OCI-LY3 (cell line): ENCODE measurements around the gene UNC13D.

Experiments used
- H2AFZ ChIP-seq: fragments of 200-600, 300-600 bp; shearing (Covaris generic); 2 replicates; pipeline ENCODE4 v1.6.0; 2014; ENCODE audit warnings: antibody characterized with exemption, low read depth, low read length
- H3K27ac ChIP-seq: fragments of 200-600, 300-600 bp; sonication (generic); 2 replicates; pipeline ENCODE4 v1.5.1; 2014; ENCODE audit warnings: mild to moderate bottlenecking, low read length, moderate library complexity, mixed read lengths
- H3K27me3 ChIP-seq: fragments of 200-600, 300-600 bp; sonication (generic); 2 replicates; pipeline ENCODE4 v1.6.1; 2014; ENCODE audit warnings: low read depth, low read length, mixed read lengths
- H3K36me3 ChIP-seq: fragments of 200-600, 300-600 bp; sonication (generic); replicated peaks from 2 replicates; pipeline ENCODE3; 2014; ENCODE audit warnings: low read depth, low read length, mixed read lengths
- H3K4me1 ChIP-seq: fragments of 300-600, 200-600 bp; sonication (generic); 2 replicates; pipeline ENCODE4 v1.6.1; 2014; ENCODE audit warnings: low read length, mixed read lengths
- H3K4me2 ChIP-seq: fragments of 200-600, 300-600 bp; sonication (generic); 2 replicates; pipeline ENCODE4 v1.6.1; 2014; ENCODE audit warnings: low read length, mixed read lengths
- H3K4me3 ChIP-seq: fragments of 300-600, 200-600 bp; sonication (generic); 2 replicates; pipeline ENCODE4 v1.5.1; 2014; ENCODE audit warnings: antibody characterized with exemption, mild to moderate bottlenecking, low read length, moderate library complexity
- H3K79me2 ChIP-seq: fragments of 300-600, 200-600 bp; shearing (Covaris generic); 2 replicates; pipeline ENCODE4 v1.6.1; 2014; ENCODE audit warnings: mild to moderate bottlenecking, low read length, mixed read lengths
- H3K9ac ChIP-seq: fragments of 300-600, 200-600 bp; shearing (Covaris generic); 2 replicates; pipeline ENCODE4 v1.6.0; 2014; ENCODE audit warnings: mild to moderate bottlenecking, low read length, moderate library complexity
- H3K9me3 ChIP-seq: fragments of 200-600, 300-600 bp; shearing (Covaris generic); 2 replicates; pipeline ENCODE4 v1.6.1; 2014; ENCODE audit warnings: low read length, mixed read lengths; ENCODE audit not compliant: insufficient read depth
- H4K20me1 ChIP-seq: fragments of 200-600, 300-600 bp; sonication (generic); 2 replicates; pipeline ENCODE4 v1.6.1; 2016; ENCODE audit warnings: low read length, mixed read lengths; ENCODE audit not compliant: insufficient read depth
- CTCF ChIP-seq: fragments of 200-600, 300-600 bp; sonication (generic); IDR thresholded peaks from 2 replicates; pipeline ENCODE4 v1.5.1; 2014; ENCODE audit warnings: antibody characterized with exemption, low read length, low read depth
- EZH2phosphoT487 ChIP-seq: fragments of 200-600 bp; shearing (Covaris generic); IDR thresholded peaks from 2 replicates; pipeline ENCODE4 v1.6.1; 2018; ENCODE audit warnings: antibody characterized with exemption, mixed run types, low read depth

The UNC13D gene

DNA sequence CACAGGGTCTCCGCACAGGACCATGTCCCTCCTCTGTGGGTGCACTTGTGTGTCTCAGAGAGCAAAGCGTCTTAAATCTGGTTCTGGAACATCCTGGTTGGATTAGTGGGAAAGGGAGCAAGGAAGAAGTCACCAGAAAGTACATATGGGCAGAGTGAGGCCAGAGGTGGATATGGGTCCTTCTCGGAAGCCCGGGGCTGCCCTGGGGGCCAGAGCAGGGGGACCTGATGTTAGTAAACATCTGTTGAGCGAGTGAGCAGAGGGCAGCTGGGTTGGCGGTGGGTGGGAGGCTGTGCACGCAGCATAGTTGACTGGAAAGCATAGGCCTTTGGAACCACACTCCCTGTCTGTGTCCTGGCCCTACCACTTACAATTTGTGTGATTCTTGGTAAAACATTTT, 22.7 kb downstream of the UNC13D start:
- H4K20me1 ChIP-seq, result no peaks in the 10 kb centered on the region
- H3K4me2 ChIP-seq, result no peak overlapping the region
- TF ChIP-seq CTCF, result no peak
- TF ChIP-seq EZH2phosphoT487, result no peak
- no peak overlapping the region for H3K27ac ChIP-seq
- H3K9me3 ChIP-seq, result no peaks in the 10 kb centered on the region
- H3K4me3 ChIP-seq, result no peak overlapping the region
- H3K79me2 ChIP-seq, result no peaks in the 10 kb centered on the region
- H3K27me3 ChIP-seq, result no peaks in the 10 kb centered on the region
- H3K4me1 ChIP-seq, result no peaks in the 10 kb centered on the region
- H3K9ac ChIP-seq, result no peak overlapping the region
- H3K36me3 ChIP-seq, result peaks cover 28% of the 10 kb centered on the region
- no peak overlapping the region for H2AFZ ChIP-seq

DNA sequence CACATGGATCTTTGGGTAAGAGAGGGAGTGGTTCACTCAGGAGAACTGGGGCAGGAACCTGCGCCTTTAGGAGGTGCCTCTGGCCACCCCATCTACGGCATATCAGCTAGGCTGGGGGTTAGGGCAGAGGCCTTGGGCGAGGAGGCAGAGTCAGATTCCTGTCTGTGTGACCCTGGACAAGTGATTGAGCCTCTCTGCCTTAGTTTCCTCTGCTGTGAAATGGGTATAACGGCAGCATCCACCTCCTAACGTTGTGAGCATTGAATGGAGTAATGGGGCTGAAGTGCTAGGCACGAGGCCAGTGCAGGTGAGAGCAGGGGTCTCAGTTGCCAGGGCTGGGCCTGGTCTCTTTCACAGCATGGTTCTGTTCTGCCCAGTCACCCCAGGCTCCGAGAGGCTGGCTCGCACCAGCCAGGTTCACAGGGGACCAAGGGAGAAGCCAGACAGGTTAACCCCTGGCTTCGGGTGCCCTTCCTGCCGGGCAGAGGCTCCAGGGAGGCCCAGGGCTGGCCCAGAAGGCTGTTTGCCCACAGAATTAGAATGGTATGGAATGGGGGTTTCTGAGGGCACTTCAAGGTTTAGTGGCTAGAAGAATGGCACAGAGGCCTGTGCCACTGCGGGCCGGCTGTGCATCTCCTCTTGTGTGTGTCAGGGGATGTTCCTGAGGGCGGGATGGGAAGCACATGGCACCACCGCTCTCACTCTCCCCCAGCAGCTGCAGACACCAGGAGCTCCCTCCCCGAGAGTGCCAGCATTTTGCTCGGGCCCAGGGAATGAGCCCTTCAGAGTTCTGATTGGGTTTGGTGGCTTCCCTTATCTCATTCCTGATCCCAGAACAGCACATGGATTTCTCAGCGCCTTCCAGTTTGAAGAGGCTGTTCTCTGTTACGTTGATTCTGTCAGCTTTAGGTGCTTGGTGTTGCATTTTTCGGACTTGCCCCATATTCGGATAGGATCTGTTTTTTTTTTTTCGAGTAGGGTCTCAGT, 23.8 kb downstream of the UNC13D start:
- Histone ChIP-seq H3K36me3 (peaks cover 33% of the 10 kb centered on the region), H3K4me3 (no peak overlapping the region), H3K27me3 (no peaks in the 10 kb centered on the region), H3K9me3 (no peaks in the 10 kb centered on the region), H3K4me2 (no peak overlapping the region), H2AFZ (no peak overlapping the region), H4K20me1 (no peaks in the 10 kb centered on the region), H3K9ac (no peak overlapping the region), H3K4me1 (no peaks in the 10 kb centered on the region), H3K27ac (no peak overlapping the region), H3K79me2 (no peaks in the 10 kb centered on the region)
- TF ChIP-seq EZH2phosphoT487, result no peak
- TF ChIP-seq CTCF, result no peak

DNA sequence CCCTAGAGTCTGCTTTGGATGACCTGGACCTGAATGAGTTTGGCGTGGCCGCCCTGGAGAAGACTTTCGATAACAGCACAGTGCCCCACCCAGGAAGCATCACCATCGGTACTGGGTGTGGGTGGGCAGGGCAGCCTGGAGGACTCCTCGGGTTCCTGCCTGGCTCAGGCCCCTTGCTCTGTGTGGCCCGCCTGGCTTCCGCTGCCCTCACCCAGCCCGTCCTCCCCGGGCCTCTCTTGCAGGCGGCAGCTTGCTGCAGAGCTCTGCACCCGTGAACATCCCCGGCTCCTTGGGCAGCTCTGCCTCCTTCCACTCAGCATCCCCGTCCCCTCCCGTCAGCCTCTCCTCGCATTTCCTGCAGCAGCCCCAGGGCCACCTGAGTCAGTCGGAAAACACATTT, 24.5 kb downstream of the UNC13D start:
- TF ChIP-seq CTCF, result no peak
- no peak for TF ChIP-seq EZH2phosphoT487
- Histone ChIP-seq H2AFZ (no peak overlapping the region), H3K4me1 (no peaks in the 10 kb centered on the region), H4K20me1 (no peaks in the 10 kb centered on the region), H3K9me3 (no peaks in the 10 kb centered on the region), H3K79me2 (no peaks in the 10 kb centered on the region), H3K36me3 (peaks cover 37% of the 10 kb centered on the region), H3K4me3 (no peak overlapping the region), H3K4me2 (no peak overlapping the region), H3K9ac (no peak overlapping the region), H3K27me3 (no peaks in the 10 kb centered on the region), H3K27ac (no peak overlapping the region)

DNA sequence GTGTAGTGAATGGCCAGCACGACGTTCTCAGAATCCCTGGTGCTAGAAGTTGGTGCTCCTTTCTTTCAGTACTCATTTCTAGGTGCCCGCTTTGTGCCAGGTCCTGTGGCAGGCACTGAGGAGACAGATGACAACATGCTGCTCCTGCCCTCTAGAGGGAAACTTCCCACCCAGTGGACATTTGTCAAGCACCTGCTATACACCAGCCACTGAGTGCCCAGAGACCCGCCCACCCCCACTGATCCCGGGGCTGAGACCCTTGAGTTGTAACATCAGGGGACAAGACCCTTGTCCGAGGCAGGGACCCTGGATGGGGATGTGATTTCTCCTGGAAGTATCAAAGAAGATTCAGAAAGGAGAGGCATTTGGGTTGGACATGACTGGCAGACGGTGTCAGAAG, 25.1 kb downstream of the UNC13D start:
- TF ChIP-seq EZH2phosphoT487, result no peak
- no peak for TF ChIP-seq CTCF
- no peak overlapping the region for H2AFZ ChIP-seq
- peaks cover 37% of the 10 kb centered on the region for H3K36me3 ChIP-seq
- H3K4me1 ChIP-seq, result no peaks in the 10 kb centered on the region
- no peaks in the 10 kb centered on the region for H3K27me3 ChIP-seq
- no peak overlapping the region for H3K4me2 ChIP-seq
- H3K79me2 ChIP-seq, result no peaks in the 10 kb centered on the region
- H3K9me3 ChIP-seq, result no peaks in the 10 kb centered on the region
- H3K9ac ChIP-seq, result no peak overlapping the region
- H4K20me1 ChIP-seq, result no peaks in the 10 kb centered on the region
- no peak overlapping the region for H3K4me3 ChIP-seq
- no peak overlapping the region for H3K27ac ChIP-seq
